ENCODE data around the gene SERTAD3. TPM values are rescaled to one million over a fixed set of nuclear protein-coding genes. Genes with fewer than 3 reads are reported as not detected.

The SERTAD3 gene
- total RNA-seq, 4 donors from 2014 or later: 20.5 to 26.5 (median 25.0) TPM

GRCh38 chr19:40403262-40403984 is 40.7 kb downstream of the SERTAD3 start:
- peak; percentile 90 to 97 for DNase-seq (ENCODE audit: low spot score in 2 of 2)
- intact Hi-C loops (cut with DNase I; ENCODE audit: low total_unique reads): no loop called here
- 1% methylated on average over 41 of the region's 41 CpGs for WGBS, 2 donors
- H3K4me3 ChIP-seq (ENCODE audit: low read depth, poor library complexity, severe bottlenecking): peak overlapping the region; percentile 42
- TF ChIP-seq POLR2A (IDR thresholded peaks at IDR 0.05): no peak
- no peak for TF ChIP-seq CTCF (IDR thresholded peaks at IDR 0.05)

- intact Hi-C loops (cut with DNase I; ENCODE audit: low total_unique reads): no loop called here
- DNase-seq (ENCODE audit: low spot score in 2 of 2): no peak
- TF ChIP-seq CTCF (IDR thresholded peaks at IDR 0.05) (no peak), POLR2A (IDR thresholded peaks at IDR 0.05) (no peak)
- 29 to 44% methylated on average over 3 of the region's 3 CpGs for WGBS, 2 donors
- H3K4me3 ChIP-seq (ENCODE audit: low read depth, poor library complexity, severe bottlenecking): no peak overlapping the region
Observed at GRCh38 chr19:40400559-40400958, 43.6 kb downstream of the SERTAD3 start.

GRCh38 chr19:40398417-40399131 is 45.6 kb downstream of the SERTAD3 start:
- H3K4me3 ChIP-seq (ENCODE audit: low read depth, poor library complexity, severe bottlenecking): no peak overlapping the region
- peak; percentile 80 to 91 for DNase-seq (ENCODE audit: low spot score in 2 of 2)
- WGBS, 2 donors: 30 to 46% methylated on average over 38 to 41 of the region's 49 CpGs
- TF ChIP-seq CTCF (IDR thresholded peaks at IDR 0.05): no peak
- TF ChIP-seq POLR2A (IDR thresholded peaks at IDR 0.05): no peak
- intact Hi-C loops (cut with DNase I; ENCODE audit: low total_unique reads): no loop called here

- whole genome bisulfite sequencing, 2 donors: 94 to 96% methylated on average over 20 to 22 of the region's 22 CpGs
- intact Hi-C loops (cut with DNase I; ENCODE audit: low total_unique reads): no loop called here
- no peak for DNase-seq (ENCODE audit: low spot score in 2 of 2)
- TF ChIP-seq CTCF (IDR thresholded peaks at IDR 0.05): no peak
- TF ChIP-seq POLR2A (IDR thresholded peaks at IDR 0.05): no peak
- H3K4me3 ChIP-seq (ENCODE audit: low read depth, poor library complexity, severe bottlenecking): no peak overlapping the region
Observed at GRCh38 chr19:40397568-40397906, 46.6 kb downstream of the SERTAD3 start.

- H3K4me3 ChIP-seq (ENCODE audit: low read depth, poor library complexity, severe bottlenecking): no peak overlapping the region
- intact Hi-C loops (cut with DNase I; ENCODE audit: low total_unique reads): no loop called here
- no peak for TF ChIP-seq CTCF (IDR thresholded peaks at IDR 0.05)
- no peak for TF ChIP-seq POLR2A (IDR thresholded peaks at IDR 0.05)
- 88 to 91% methylated on average over 19 to 20 of the region's 20 CpGs for WGBS, 2 donors
- DNase-seq (ENCODE audit: low spot score in 2 of 2): no peak
Observed at GRCh38 chr19:40396886-40397567, 47.1 kb downstream of the SERTAD3 start.

All from lower leg skin (tissue), 4 donors.